AG04450 (cell line): ENCODE measurements around the gene ARMC6. TPM values are rescaled to one million over a fixed set of nuclear protein-coding genes. Genes with fewer than 3 reads are reported as not detected.

Experiments
- CTCF ChIA-PET: fragments of 300-600, 350-600 bp; formaldehyde crosslinking; extraction: SDS; loops from one replicate; lab custom pipeline; 2022; ENCODE audit warnings: antibody characterized with exemption, inconsistent platforms; lab: Charles Lee
- POLR2A ChIA-PET: fragments of 350-600 bp; formaldehyde crosslinking; extraction: SDS; loops from one replicate; lab custom pipeline; 2021; ENCODE audit warnings: antibody characterized with exemption, inconsistent platforms; lab: Yijun Ruan, JAX
- DNase-seq: peaks from one replicate; pipeline ENCODE4 v3.0.0-alpha.2; 2011; ENCODE audit warnings: low read depth, low spot score
- H3K27ac ChIP-seq: one replicate; pipeline ENCODE4 v1.5.1; 2012; ENCODE audit warnings: low read depth, low read length, control low read depth
- H3K27me3 ChIP-seq: one replicate; pipeline ENCODE4 v1.6.0; 2012; ENCODE audit warnings: low read length; ENCODE audit not compliant: control insufficient read depth, insufficient read depth
- H3K4me3 ChIP-seq: 2 replicates; pipeline ENCODE4 v1.5.1; 2011; ENCODE audit warnings: mild to moderate bottlenecking, low read depth, low read length, control low read depth
- H3K9me3 ChIP-seq: 2 replicates; pipeline ENCODE4 v1.5.1; 2012; ENCODE audit warnings: low read length; ENCODE audit not compliant: control insufficient read depth, insufficient read depth
- polyA plus RNA-seq: library from polyadenylated mRNA; depleted of rRNA; stranded (reverse); fragments of >200 nt; gene quantifications from 2 replicates; pipeline ENCODE4 v1.2.3, GENCODE V29; 2011
- TF ChIP-seq, protein P1 (sequence below): IDR thresholded peaks from 2 replicates; pipeline ENCODE4 v1.5.1; 2011; ENCODE audit warnings: low read depth, low read length, control low read depth, inconsistent platforms

ARMC6 gene
- polyA plus RNA-seq, 1 experiment: 18.9 TPM

DNA sequence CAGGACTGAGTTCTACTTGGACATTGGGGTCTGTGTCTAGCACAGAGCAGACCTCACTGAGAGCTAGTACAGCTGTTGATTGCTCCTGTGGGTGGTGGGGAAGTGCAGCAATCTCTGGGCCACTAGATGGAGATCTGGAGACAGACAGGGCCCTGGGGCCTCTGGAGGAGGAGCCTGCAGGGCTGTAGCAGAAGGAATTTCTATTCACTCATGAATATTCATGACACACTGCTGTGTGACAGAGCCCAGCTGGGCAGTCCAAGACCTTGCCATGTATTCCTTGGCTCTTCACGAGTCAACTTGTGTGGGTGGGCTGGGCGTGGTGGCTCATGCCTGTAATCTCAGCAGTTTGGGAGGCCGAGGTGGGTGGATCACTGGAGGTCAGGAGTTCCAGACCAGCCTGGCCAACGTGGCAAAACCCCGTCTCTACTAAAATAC lies 37.6 kb upstream of the ARMC6 start:
- Histone ChIP-seq H3K4me3 (no peak overlapping the region), H3K27ac (peak overlapping the region; percentile 82), H3K27me3 (no peaks in the 10 kb centered on the region), H3K9me3 (no peaks in the 10 kb centered on the region)
- POLR2A ChIA-PET: interaction anchor here (0.7 to 1.9 kb wide), 5 partner anchors 9 to 962 kb away, joined by 3 to 10 read pairs (median 3); partner anchors contain the start of genes COPE and DDX49
- peak; percentile 91 for DNase-seq
- TF ChIP-seq, protein P1, sequence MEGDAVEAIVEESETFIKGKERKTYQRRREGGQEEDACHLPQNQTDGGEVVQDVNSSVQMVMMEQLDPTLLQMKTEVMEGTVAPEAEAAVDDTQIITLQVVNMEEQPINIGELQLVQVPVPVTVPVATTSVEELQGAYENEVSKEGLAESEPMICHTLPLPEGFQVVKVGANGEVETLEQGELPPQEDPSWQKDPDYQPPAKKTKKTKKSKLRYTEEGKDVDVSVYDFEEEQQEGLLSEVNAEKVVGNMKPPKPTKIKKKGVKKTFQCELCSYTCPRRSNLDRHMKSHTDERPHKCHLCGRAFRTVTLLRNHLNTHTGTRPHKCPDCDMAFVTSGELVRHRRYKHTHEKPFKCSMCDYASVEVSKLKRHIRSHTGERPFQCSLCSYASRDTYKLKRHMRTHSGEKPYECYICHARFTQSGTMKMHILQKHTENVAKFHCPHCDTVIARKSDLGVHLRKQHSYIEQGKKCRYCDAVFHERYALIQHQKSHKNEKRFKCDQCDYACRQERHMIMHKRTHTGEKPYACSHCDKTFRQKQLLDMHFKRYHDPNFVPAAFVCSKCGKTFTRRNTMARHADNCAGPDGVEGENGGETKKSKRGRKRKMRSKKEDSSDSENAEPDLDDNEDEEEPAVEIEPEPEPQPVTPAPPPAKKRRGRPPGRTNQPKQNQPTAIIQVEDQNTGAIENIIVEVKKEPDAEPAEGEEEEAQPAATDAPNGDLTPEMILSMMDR: peak; percentile 94
- CTCF ChIA-PET: interaction anchor here (0.5 to 2.3 kb wide), 14 partner anchors 9 to 1493 kb away, joined by 3 to 21 read pairs (median 4); no protein-coding TSS in a partner anchor

DNA sequence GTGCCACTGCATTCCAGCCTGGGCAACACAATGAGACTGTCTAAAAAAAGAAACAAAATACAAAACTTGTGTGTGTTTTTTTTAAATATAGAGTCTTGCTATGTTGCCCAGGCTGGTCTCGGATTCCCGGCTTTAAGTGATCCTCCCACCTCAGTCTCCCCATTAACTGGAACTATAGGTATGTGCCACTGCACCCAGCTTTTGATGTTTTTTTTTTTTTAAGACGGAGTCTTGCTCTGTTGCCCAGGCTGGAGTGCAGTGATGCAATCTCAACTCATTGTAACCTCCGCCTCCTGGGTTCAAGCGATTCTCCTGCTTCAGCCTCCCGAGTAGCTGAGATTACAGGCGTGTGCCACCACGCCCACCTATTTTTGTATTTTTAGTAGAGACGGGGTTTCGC lies 37.1 kb upstream of the ARMC6 start:
- CTCF ChIA-PET: interaction anchor here (0.7 to 2.3 kb wide), 12 partner anchors 9 to 503 kb away, joined by 3 to 21 read pairs (median 4); no protein-coding TSS in a partner anchor
- no peak overlapping the region for H3K4me3 ChIP-seq
- H3K9me3 ChIP-seq: no peaks in the 10 kb centered on the region
- no peak for DNase-seq
- POLR2A ChIA-PET: interaction anchor here (1.0 to 1.4 kb wide), 2 partner anchors 9 to 10 kb away, joined by 3 read pairs; no protein-coding TSS in a partner anchor
- TF ChIP-seq, protein P1: no peak
- H3K27me3 ChIP-seq: no peaks in the 10 kb centered on the region
- H3K27ac ChIP-seq: peak overlapping the region; percentile 82

DNA sequence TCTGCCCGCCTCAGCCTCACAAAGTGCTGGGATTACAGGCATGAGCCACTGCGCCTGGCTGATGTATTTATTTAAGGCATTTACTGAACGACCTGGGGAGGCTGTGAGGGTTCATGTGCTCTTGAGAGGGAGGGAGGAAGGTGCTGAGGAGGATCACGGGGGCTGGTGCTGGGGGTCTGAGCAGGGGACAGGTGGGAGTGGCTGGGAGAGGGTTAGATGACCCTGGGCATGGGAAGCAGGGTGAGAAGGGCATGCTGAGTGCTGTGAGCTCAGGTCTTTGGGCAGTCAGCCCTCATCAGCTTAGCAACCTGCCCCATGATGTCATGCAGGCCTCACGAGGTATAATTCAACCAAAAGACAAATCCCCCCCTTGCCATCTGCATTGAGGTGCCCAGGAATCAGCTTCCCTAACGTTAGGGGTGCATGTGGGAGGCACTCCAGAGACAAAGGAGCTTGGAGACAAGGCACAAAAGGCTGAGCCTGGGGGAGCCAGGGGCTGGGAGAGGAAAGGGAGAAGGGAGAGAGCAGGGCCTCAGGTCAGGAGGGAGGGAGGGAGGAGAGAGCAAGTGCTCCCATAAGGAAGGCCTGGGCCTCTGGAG lies 36.5 kb upstream of the ARMC6 start:
- POLR2A ChIA-PET: interaction anchor here (0.6 kb wide), 1 partner anchor 25 kb away, joined by 3 read pairs; no protein-coding TSS in a partner anchor
- H3K9me3 ChIP-seq: no peaks in the 10 kb centered on the region
- TF ChIP-seq, protein P1: no peak
- no peaks in the 10 kb centered on the region for H3K27me3 ChIP-seq
- H3K4me3 ChIP-seq: no peak overlapping the region
- CTCF ChIA-PET: interaction anchor here (0.7 to 2.3 kb wide), 3 partner anchors 9 to 504 kb away, joined by 4 to 21 read pairs (median 4); no protein-coding TSS in a partner anchor
- H3K27ac ChIP-seq: peak overlapping the region; percentile 82
- no peak for DNase-seq

DNA sequence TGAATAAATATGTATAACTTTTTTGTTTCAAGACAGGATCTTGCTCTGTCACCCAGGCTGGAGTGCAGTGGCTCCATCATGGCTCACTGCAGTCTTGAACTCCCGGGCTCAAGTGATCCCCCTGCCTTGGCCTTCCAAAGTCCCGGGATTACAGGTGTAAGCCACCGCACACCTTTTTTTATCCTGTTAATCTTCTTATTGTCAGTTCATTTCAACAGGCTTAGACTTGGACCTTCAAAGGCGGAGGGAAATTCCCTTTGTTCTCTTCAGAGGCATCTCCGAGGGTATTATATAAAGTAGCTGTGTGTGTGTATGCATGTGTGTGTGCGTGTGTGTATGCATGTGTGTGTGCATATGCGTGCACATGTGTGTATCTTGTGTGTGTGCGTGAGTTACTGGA lies 35.1 kb upstream of the ARMC6 start:
- no peak for DNase-seq
- POLR2A ChIA-PET: no interaction called here
- H3K27me3 ChIP-seq: no peaks in the 10 kb centered on the region
- CTCF ChIA-PET: no interaction called here
- TF ChIP-seq, protein P1: no peak
- no peaks in the 10 kb centered on the region for H3K9me3 ChIP-seq
- no peak overlapping the region for H3K27ac ChIP-seq
- H3K4me3 ChIP-seq: no peak overlapping the region
